ENCODE measurements around the gene OXNAD1.

The OXNAD1 gene

DNA sequence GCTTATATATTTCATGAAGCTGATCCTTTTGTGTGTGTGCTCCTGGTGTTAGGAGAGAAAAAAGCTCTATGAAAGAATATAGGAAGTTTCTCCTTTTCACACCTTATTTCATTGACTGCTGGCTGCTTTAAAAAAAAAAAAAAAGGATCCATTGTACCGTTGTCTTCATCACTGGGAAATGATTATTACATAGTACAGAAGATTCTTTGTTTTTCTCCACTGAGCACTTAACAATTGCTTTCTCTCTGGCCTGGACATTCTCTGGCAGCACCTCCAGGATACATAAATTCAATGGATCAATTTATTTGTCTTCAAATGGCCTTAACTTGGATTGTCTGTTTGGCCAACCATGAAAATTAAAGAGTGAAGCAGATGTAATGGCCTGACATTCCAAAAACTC is 37.4 kb upstream of the OXNAD1 start:
- no peak for FAIRE-seq
- TF ChIP-seq, protein P1, sequence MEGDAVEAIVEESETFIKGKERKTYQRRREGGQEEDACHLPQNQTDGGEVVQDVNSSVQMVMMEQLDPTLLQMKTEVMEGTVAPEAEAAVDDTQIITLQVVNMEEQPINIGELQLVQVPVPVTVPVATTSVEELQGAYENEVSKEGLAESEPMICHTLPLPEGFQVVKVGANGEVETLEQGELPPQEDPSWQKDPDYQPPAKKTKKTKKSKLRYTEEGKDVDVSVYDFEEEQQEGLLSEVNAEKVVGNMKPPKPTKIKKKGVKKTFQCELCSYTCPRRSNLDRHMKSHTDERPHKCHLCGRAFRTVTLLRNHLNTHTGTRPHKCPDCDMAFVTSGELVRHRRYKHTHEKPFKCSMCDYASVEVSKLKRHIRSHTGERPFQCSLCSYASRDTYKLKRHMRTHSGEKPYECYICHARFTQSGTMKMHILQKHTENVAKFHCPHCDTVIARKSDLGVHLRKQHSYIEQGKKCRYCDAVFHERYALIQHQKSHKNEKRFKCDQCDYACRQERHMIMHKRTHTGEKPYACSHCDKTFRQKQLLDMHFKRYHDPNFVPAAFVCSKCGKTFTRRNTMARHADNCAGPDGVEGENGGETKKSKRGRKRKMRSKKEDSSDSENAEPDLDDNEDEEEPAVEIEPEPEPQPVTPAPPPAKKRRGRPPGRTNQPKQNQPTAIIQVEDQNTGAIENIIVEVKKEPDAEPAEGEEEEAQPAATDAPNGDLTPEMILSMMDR (IDR thresholded peaks at IDR 0.05; ENCODE audit: insufficient read depth, missing control alignments), result no peak
- no peak for DNase-seq (ENCODE audit: insufficient read length, low spot score)

DNA sequence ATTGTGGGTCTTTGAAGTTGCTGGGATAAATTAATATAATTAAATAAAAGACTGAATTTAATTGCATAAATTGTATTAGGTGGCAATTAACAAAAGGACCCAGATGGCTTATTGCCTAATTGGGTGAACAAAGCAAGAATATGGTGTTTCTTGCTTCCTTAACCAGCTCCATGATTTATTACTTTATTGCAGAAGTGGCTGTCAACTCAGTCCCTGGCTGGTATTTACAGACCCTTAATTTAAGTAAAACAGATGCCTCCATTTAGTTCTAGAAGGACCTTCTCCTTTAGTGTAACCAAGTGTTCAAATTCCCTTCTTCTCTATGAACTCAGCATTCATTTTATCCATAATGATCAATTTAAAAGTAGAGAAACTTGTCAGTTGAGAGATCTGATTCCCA is 35.3 kb upstream of the OXNAD1 start:
- no peak for FAIRE-seq
- no peak for DNase-seq (ENCODE audit: insufficient read length, low spot score)
- TF ChIP-seq, protein P1 (IDR thresholded peaks at IDR 0.05; ENCODE audit: insufficient read depth, missing control alignments), result no peak

DNA sequence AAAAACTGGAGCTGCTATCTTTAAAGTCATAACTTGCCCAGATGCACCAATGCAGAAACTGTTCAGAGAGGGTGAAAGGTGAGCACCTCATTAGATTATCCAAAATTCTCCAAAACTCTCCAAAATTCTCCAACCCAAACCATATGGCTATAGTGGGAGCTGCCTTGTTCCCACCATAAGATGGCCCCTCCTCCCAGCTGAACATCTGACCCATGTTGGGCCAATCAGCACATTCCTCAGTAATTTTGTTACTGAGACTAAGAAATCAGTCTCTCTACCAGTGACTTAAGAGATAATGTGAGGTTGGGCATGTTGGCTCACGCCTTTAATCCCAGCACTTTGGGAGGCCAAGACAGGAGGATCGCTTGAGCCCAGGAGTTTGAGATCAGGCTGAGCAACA is 33.0 kb upstream of the OXNAD1 start:
- FAIRE-seq, result no peak
- DNase-seq (ENCODE audit: insufficient read length, low spot score), result no peak
- TF ChIP-seq, protein P1 (IDR thresholded peaks at IDR 0.05; ENCODE audit: insufficient read depth, missing control alignments), result no peak

DNA sequence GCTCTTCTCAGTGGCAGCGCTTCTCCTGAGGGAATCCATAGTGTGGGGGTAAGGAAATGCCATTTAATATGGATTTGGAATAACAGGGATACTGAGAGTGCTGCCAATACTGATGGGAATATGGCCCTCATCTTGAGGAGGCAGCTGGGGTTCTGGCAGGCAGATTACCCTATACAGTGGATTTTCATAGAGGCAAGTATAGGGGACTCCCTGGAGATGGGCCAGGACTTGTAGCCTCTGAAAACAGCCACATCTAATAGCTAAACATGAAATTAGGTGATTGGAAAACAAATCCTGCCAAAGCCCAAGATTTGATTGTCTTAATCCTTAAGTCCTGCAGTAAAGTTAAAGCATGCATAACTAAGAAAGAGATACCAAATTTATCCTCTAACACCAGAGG is 31.2 kb upstream of the OXNAD1 start:
- TF ChIP-seq, protein P1 (IDR thresholded peaks at IDR 0.05; ENCODE audit: insufficient read depth, missing control alignments), result no peak
- FAIRE-seq (no peak), DNase-seq (ENCODE audit: insufficient read length, low spot score) (no peak)

DNA sequence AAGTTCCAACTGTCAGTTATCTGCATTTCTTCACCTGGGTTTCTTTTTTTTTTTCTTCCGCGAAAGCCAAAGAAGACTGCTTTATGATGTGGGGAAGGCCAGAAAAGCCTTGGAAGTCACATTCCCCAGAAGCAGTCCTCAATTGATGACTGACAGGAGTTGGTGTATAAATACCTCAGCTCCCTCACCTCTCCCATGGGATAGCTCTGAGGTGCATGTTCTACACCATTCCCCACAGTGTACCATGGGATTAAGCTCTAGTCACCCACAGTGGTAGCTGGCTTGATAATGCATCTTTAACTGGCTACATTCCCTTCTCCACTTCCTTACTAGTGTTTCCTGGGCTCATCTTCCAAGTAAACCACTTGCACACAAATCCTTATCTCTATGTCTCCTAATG is 30.7 kb upstream of the OXNAD1 start:
- TF ChIP-seq, protein P1 (IDR thresholded peaks at IDR 0.05; ENCODE audit: insufficient read depth, missing control alignments), result no peak
- DNase-seq (ENCODE audit: insufficient read length, low spot score) (no peak), FAIRE-seq (no peak)

DNA sequence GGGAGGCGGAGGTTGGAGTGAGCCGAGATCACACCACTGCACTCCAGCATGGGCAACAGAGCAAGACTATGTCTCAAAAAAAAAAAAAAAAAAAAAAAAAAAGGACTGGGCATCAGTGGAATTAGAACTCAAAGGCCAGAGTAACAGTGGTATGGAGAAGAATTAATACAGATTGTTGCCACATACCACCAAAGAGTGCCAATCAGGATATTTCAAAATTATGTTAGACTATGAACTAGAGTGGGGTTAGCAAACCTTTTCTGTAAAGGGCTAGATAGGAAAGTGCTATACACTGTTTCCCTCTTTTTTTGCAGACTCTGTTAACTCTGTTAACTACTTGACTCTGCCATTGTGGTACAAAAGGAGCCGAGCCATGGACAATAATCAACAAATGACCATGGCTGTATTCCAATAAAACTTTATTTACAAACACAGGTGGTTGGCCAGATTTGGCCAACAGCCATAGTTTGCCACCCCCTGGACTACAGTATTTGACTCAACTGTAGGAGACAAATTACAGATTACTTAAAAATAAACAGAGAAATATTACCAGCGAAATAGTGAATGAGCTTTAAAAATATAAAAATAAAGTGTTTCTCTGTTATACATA is 28.9 kb upstream of the OXNAD1 start:
- TF ChIP-seq, protein P1 (IDR thresholded peaks at IDR 0.05; ENCODE audit: insufficient read depth, missing control alignments), result no peak
- no peak for FAIRE-seq

DNA sequence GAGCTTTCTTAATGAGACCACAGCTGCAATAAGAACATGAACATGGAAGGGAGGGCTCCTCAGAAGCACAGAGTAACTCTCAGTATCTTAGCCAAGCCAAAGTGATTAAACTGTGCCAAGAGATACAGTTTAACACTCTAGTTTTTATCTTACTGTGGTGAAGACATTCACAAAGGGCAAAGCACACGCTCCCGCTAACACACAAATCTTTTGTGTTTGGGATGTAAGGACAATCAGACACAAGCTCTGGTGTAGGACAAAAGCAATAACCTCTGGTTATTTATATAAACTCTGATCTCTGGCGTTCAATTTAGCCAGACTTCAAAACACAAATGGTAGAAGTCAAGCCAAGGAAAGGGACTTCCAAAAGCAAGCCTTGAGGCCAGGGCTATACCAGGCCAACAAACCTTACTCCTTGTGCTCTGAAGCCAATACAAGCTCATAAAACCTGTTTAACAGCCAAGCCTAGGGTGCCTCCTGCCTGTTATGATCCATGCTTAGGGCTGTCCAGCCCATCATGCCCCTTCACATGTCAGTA is 28.1 kb upstream of the OXNAD1 start:
- no peak for FAIRE-seq

More for the DNA sequence above, 28.9 kb upstream of the OXNAD1 start:
- DNase-seq (ENCODE audit: insufficient read length, low spot score), result no peak

More for the DNA sequence above, 28.1 kb upstream of the OXNAD1 start:
- TF ChIP-seq, protein P1 (IDR thresholded peaks at IDR 0.05; ENCODE audit: insufficient read depth, missing control alignments), result no peak
- no peak for DNase-seq (ENCODE audit: insufficient read length, low spot score)
